ENCODE results near the gene NDUFA6.

NDUFA6 gene

DNA sequence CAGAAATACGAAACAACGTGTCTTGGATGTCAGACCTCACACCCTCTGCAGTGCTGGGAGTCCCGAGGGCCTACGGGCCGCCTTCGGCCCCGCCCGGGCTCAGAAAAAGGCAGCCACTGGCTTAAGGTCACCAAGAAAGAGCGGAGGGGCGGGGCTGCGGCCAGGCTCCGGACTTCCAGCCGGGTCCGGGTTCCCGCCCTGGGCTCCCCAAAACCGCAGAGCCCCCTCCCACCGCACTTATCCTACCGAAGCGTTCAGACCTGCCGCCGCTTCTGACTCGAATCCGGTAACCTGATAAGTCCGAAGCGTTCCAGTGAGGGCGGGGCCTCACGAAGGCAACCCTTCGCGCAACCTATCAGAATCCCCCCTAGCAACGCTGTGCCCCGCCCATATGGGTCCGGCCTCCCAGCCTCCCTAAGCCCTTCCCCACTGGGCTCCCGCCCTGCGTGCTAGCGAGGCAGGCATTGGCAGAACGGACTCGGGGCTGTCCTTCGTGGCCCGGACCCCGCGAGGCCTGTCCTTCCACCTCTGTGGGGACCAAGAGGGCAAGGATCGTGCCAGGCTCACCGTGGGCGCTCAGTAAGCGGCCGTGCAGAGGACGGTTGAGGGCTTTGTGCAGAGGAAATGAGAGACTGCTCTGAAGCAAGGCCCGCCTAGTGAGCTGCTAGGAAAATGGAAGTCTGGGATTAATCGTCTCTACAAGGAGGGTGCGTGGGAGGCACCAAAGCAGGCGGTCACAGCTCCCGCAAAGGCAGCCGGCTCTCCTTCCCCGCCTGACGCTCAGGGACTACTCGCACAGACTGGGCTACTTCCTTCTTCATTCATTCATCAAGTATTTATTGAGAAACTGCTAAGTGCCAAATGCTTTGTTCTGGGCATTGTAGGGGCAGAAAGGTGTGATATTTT lies 19.8 kb downstream of the NDUFA6 start, which contains the start of gene NAGA:
NAGA (minus strand) TSS at position 296 of the 906 bp plus-strand sequence. CDS start 515 bp downstream, outside the sequence.
- peak; percentile 85 for DNase-seq (ENCODE audit: low read depth)

- DNase-seq (ENCODE audit: low read depth) = no peak
These were observed 20.6 kb downstream of the NDUFA6 start for GRCh38 chr22:42069801-42070516.

GRCh38 chr22:42068291-42068690 lies 22.3 kb downstream of the NDUFA6 start:
- DNase-seq (ENCODE audit: low read depth) = no peak

DNA sequence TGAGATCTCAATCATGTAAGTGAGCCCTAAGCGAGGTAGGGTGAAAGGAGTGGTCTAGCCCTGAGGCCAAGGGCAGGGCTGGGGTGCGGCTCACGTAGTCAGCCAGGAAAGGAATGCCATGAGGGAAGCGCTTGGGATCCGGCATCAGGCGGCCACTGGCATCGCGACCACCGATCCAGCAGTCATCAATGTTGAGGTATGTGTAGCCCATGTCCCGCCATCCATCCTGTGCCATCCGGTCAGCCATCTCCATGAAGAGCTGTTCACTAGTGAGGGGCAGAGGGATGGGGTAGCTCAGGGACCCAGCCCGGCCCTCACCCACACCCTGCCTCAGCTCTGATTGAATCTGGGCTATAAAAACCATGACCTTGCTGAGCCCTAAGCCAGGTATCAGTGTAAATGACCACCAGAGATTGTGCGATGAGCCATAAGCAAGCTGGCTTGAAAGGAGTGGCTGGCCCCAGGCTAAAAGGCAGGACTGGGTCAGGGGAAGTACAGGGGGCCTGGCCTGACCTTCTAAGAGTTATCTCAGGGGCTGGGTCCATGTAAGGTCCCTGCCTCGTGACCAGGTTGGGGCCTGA lies 22.8 kb downstream of the NDUFA6 start:
- DNase-seq (ENCODE audit: low read depth) = no peak

- no peak for DNase-seq (ENCODE audit: low read depth)
These were observed 23.6 kb downstream of the NDUFA6 start for GRCh38 chr22:42066937-42067336.

- no peak for DNase-seq (ENCODE audit: low read depth)
These were observed 24.3 kb downstream of the NDUFA6 start for GRCh38 chr22:42066126-42066761.

GRCh38 chr22:42065438-42066125 lies 25.0 kb downstream of the NDUFA6 start:
- DNase-seq (ENCODE audit: low read depth) = no peak

GRCh38 chr22:42064629-42065028 lies 25.9 kb downstream of the NDUFA6 start:
- DNase-seq (ENCODE audit: low read depth) = no peak

DNA sequence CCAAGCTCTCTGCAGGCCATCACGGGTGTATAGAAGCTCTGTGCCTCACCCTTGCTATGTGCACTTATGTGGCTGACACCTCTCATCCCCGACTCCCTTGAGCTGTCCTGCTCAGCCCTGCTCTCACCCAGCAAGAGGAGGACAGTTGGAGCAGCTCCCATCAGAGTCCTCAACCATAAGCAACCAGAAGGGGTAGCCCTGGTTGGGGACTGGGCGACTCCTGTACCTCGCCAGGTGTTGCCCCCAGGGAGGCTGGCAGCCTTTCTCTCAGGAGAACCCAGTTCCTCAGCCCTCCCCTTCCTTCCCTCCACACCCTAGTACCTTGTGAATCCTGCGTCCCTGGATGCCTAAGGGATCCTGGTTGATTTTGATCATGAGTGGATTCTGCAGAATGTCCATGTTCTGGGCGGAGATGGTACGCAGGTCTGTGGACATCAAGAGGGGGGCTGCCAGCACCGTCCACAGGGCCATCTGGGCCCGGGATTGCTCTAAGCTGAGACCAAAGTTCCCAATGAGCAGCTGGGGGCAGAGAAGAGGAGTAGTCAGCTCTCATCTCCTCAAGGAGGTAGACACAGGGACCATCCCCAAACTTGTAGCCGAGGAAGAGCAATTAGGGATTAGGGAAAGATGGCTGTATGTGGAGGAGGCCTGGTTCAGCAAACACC lies 27.9 kb downstream of the NDUFA6 start:
- DNase-seq (ENCODE audit: low read depth) = no peak

GRCh38 chr22:42061041-42061440 lies 29.5 kb downstream of the NDUFA6 start:
- DNase-seq (ENCODE audit: low read depth) = no peak

DNA sequence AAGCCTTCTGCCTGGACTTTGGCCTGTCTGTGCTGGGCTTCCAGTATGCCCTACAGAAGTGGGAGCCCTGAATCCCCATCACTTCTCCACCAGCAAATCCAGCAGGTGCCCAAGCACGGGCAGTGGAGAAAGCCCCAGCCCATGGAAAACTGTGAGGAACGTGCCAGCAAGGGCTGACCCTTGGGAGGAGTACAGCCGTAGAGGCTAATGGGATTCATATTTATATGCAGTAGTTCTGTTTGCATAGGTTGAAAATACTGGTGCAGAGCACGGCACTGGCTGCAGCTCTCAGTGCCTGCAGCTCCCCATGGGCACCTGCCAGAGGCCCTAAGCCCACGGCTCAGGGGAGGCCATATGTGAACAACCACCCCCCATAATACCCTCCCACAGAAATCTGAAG lies 30.1 kb downstream of the NDUFA6 start:
- no peak for DNase-seq (ENCODE audit: low read depth)

DNA sequence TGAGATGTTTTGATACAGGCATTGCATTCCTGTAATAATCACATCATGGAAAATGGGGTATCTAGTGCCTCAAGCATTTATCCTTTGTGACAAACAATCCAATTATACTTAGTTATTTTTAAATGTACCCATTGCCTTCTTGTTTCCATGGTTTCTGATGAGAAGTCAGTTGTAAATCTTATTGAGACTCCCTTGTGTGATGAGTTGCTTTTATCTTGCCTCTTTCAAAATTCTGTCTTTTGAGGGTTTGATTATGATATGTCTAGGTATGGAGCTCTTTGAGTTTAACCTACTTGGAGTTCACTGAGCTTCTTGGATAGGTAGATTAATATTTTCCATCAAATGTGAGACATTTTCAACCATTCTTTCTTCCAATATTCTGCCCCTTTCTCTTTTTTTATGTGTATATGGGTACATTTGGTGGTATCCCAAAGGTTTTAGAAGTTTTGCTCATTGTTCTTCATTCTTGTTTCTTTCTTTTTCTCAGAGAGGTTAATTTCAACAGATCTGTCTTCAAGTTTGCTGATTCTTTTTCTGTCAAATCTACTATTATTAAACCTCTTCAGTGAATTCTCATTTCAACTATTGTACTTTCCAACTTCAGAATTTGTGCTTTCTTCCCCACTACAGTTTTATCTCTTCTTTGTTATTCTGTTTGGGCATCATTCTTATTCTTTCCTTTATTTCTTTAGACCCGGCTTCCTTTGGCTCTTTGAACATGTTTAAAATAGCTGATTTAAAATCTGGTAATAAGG lies 33.6 kb downstream of the NDUFA6 start:
- no peak for DNase-seq (ENCODE audit: low read depth)

- DNase-seq (ENCODE audit: low read depth) = no peak
These were observed 37.8 kb downstream of the NDUFA6 start for GRCh38 chr22:42052765-42053164.

DNA sequence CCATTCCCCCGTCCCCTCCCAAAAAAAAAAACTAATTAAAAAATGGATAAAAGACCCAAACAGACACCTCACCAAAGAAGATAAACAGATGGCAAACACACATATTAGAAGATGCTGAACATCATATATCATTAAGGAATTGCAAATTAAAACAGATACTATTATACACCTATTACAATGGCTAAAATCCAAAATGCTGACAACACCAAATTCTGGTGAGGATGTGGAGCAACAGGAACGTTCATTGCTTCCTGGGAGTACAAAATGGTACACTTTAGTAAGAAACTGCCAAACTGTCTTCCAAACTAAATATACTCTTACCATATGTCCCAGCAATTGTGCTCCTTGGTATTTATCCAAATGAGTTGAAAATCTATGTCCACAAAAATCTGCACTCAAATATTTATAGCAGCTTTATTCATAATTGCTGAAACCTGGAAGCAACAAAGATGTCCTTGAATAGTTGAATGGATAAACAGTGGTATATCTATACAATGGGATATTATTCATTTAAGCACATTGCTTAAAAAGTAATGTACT lies 39.9 kb downstream of the NDUFA6 start:
- DNase-seq (ENCODE audit: low read depth) = no peak

DNA sequence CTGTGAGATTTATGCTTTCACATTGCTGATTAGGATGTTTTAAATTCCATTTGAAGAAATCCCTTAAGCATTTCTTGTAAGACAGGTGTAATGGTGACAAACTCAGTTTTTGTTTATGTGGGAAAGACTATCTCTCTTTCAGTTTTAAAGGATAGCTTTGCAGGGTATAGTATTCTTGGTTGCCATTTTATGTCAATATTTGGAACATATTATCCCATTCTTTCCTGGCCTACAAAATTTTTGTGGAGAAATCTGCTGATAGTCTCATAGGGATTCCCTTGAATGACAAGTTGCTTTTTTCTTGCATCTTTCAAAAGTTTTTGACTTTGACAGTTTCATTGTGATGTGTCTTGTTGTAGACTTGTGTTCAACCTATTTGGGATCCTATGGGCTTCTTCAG lies 48.8 kb downstream of the NDUFA6 start:
- DNase-seq (ENCODE audit: low read depth) = no peak

- no peak for DNase-seq (ENCODE audit: low read depth)
These were observed 51.3 kb downstream of the NDUFA6 start for GRCh38 chr22:42039271-42039670.

Data from stimulated activated CD8-positive, alpha-beta memory T cell treated with anti-CD3 and anti-CD28 coated beads, Interleukin-12 subunit alpha, Interleukin-12 subunit beta, amount 100 ng/mL, for 1 hour (primary cell).